Measurements from ENCODE around the gene CAMK4.

Gene CAMK4

DNA sequence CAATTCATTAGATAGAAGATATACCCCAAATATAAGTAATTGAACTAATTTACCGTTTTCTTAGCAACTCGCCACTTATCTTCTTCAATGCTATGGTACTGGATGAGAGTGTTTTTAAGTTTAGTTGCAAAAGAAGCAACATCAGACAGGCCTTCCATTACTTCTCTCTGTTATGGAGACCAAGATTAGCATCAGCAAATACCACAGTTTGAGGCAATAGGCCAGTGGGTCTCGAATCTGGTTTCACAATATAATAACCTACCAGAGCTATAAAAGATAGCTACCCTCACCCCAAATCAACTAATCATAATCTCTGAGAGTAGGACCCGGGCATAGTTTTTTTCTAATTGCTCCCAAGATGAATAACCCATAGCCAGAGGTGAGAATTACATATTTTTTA is 283.1 kb downstream of the CAMK4 start:
- FAIRE-seq: no peak

GRCh38 chr5:111509119-111509518 is 284.9 kb downstream of the CAMK4 start:
- FAIRE-seq: no peak

- FAIRE-seq: no peak
These were observed 287.1 kb downstream of the CAMK4 start for GRCh38 chr5:111511174-111511830.

- FAIRE-seq: no peak
These were observed 287.7 kb downstream of the CAMK4 start for GRCh38 chr5:111511831-111512374.

DNA sequence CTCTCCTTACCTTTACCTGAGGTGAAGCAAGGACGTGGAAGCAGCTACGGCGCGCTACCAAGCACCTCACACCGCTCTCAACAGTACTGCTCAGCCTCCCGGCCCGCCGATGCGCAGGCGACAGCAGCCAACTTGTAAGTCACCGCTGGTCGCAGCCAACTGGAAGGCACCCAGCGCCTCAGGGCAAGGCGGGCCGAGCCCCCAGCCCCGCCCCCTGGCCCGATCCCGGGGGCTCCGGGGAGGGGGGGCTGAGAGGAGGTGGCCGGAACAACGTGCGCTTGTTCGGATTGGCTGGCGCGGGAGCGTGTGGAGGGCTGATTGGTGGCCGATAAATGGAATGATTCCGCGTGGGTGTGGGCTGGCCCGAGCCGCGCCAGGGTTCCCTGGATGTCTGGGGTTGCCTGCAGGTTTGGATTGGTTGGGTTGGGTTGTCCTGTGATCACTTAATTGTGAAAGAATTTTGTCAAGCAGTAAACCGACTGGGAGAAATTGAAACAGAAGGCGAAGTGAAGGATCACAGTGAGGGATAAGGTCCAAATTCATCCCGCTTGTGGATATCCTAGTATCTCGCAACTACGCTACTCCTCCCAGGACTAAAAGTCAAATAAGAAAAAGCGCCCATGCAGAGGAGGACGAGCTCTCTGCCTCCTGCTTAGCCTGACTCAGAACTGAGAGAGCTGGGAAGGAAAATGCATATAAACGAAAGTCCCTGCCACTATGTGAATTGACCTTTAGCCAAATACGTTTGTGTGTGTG is 288.4 kb downstream of the CAMK4 start, which contains the start of gene STARD4:
STARD4 (minus strand) TSS at position 161 of the 756 bp plus-strand sequence. CDS start 5,102 bp downstream, outside the sequence.
- FAIRE-seq: peak; percentile 97

- FAIRE-seq: no peak
These were observed 288.9 kb downstream of the CAMK4 start for GRCh38 chr5:111513131-111513520.

GRCh38 chr5:111514087-111514486 is 289.9 kb downstream of the CAMK4 start:
- FAIRE-seq: no peak

GRCh38 chr5:111517853-111518501 is 293.8 kb downstream of the CAMK4 start:
- no peak for FAIRE-seq

DNA sequence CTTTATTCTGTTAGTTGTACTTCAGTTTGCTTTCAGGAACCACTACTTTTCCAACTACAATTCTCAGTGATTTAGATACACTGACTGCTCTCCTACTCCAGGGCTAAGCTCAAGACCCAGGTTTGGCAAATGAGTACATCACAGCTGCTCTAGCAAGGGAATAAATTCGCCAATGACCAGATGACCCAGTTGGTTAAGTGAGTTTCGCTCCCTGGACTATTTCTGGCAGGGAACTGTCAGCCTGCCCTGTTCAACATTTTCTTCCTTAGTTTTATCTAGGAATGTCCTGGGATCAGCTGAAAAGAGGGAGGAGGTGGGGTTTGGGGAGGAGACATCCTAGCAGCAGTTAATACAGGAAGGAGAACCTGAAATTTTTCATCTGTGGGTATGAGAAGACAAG is 294.6 kb downstream of the CAMK4 start:
- no peak for FAIRE-seq

DNA sequence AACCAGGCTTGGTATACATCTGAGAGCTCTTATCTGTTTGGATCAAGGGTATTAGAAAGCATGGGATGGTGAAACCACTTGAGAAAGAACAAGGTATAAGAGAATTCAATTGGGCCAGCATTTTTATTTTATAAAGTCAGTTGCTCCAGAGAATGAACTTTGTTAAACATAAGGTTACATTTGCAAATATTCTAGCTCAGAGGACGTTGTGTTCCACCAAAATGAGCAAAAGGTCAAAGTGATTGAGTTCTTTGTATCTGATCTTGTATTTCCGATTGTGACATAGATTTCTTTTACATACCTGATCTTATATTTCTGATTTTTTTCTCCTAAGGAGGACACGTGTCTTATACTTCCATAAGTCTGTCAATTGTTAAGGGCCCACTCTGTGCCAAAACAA is 296.7 kb downstream of the CAMK4 start:
- FAIRE-seq: no peak

- FAIRE-seq: no peak
These were observed 303.9 kb downstream of the CAMK4 start for GRCh38 chr5:111528056-111528455.

DNA sequence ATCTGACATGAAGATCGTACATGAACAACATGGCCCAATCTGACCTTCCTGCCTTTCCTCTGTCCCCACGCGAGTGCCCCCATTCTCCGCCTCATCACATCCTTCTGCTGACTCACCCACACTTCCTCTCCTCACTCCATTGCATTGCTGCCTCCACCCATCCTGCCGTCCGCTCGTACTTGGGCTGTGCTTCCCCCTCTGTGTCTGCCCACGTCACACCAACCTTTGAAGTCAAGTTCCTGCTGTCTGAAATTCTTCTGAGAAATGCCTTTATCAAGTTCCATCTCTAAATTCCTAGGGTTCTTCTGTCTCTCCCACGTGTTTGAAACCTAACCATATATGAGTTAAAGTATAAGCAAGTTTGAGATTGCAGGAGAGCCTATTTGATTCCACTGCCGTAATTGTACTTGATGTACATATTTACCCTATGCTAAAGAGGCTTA is 306.1 kb downstream of the CAMK4 start:
- no peak for FAIRE-seq

DNA sequence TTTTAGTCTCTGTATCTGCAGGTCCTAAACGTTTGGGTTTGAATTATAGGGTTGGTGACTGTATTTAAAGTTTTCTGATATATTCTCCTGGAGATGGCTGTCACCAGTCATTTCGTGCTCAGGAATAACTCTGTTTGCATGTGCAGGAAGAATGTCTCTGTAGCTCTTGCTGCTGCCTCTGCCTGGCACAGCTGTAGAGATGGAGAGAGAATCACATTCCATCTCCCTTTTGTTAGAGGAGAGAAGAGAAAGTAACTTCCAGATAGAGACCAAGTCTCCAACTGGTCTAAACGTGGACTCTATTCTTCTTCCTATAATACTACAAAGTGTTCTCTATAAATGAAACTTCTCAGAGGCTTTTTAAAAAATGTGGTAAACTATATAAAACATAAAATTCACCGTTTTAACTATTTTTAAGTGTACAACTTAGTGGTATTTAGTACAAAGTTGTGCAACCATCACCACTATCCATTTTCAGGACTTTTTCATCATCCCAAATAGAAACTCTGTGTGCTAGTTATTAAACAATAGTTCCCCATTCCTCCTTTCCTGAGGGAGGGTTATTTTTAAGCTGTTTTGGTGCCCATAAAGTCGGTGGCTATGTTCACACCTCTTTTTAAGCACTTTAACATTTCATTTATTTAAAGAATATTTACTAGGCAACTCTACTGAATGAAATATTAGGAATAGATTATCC is 308.9 kb downstream of the CAMK4 start:
- FAIRE-seq: no peak

DNA sequence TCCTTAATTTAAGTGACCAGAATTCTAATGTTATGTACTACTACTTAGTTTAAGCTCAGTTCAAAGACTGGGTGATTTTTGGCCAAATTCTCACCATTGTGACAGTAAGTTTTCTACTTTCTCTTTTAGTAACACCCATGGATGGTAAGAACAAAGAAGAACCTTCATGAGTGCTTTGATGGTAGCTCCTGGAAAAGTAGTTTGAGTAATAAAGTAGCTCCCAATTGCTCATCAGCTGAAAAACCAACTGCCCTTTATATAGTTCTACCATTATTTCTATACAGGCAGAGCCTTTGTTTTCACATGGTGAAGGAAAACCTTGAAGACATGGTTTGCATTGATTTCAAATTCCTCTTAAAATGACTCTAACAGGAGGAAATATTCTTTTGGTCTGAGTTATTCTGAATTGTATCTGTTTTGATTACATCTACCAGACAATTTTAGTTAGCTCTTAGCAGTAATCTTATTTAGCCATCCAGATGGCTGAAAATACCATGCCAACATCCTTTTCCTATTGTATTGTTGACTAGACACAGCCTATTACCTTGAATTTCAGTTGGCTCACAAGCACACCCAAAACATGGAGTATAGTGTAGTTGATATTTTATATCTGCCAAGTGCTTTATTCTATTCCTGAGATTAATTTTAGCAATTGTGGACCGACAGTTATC is 311.8 kb downstream of the CAMK4 start:
- no peak for FAIRE-seq

DNA sequence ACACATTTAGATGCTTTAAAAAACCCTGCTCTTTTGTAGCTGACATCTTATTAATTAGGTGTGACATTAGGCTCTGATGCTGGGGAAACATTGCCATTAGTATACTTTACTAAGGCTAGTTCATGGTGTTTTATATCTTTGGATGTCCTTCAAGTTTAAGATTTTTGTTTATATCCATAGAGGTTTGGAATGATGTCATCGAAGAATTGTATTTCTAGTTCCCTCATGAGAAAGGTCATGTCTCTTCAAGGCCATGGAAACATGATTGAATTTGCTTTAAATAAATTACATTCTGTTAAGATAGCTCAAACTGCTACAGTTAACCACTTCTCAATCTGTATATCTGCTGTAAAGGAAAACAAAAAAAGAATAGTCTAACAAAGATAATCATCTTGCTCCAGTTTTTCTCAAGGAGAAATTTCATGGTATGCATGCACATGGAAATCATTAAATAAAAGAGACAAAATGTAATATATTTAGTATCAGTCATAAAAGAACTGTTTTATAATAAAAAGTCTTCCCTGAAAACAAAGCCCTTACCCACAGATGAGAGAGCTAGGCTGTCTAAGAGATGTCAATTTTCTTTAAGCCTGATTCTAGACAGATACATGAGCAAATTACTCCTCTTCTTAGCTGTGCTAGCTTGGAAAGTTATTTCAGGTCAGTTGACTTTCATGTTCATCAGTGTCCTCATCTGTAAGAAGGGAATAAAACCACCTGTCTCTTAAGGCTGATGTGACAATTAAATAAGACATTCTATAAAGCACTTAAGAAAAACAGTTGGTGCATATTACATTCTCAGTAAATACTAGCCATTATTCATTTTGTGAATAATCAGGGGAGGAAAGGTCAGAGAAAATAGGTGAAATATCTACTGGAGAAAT is 313.2 kb downstream of the CAMK4 start:
- FAIRE-seq: no peak

Data from G401.6 (cell line).